GM23248 (cell line): ENCODE measurements around the gene AMPD3.

ENCODE experiments used
- EZH2 ChIP-seq: fragments of 200-600 bp; sonication (generic); IDR thresholded peaks from 2 replicates; pipeline ENCODE4 v1.6.1; 2018; ENCODE audit warnings: antibody characterized with exemption, mild to moderate bottlenecking; ENCODE audit not compliant: insufficient read depth, poor library complexity, severe bottlenecking
- EZH2phosphoT487 ChIP-seq: fragments of 200-600 bp; sonication (generic); IDR thresholded peaks from 2 replicates; pipeline ENCODE4 v1.6.1; 2018; ENCODE audit warnings: antibody characterized with exemption, moderate library complexity, mild to moderate bottlenecking, low read depth; ENCODE audit not compliant: insufficient read depth

- TF ChIP-seq EZH2 (no peak), EZH2phosphoT487 (no peak)
Measured at GRCh38 chr11:10436224-10436623, 18.8 kb upstream of the AMPD3 start.
